ENCODE data around the gene DMRTA1.
"Not testable (repeated sequence)": the region's sequence is repeated elsewhere in the genome, so short reads cannot be mapped to it uniquely, and the experiment has no call there.

The DMRTA1 gene

DNA sequence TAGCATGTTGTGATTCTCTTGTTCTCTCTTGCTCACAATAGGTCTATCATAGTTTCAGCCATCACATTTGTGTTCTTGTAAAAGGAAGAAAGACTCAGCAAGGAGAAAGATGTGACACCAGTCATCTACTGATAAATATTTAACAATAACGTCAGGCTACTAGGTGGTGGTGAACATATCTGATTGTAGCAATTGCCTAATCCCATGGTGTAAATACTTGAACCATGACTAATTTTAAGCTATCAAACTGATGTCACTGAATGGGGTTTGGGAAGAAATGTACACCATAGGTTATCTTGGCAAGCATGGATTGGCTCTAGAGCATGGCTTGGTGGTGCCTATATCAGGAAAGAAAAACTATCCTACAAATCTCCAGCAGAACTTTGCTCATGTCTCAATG, 16.6 kb downstream of the DMRTA1 start:
- no peak for DNase-seq

DNA sequence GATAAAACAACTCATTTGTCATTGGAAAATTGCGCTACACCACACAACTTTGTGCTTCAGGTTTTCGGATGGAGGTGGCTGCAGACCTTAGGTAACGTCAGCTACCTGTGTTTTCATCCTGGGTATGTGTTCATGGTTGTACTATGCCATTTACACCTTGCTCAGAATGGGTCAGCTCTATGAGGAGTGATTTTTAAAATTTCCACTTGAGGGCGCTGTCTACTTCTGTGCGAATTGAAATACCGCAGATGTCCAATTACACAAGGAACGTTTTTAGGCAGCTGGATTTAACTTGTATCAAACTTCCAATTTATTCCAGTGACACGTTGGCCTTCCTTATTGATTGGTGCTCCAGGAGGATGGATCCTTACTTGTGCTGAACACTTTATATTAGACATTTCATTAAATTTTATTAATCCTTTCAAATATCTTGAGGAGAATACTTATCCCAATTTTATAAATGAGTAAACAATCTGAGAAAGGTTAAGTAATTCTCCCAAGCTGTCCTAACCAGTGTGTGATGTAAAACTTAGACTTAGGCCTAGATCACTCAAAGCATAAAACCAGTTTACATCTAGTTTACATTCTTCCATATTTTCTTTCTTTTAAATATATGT, 23.4 kb downstream of the DMRTA1 start:
- no peak for DNase-seq

DNA sequence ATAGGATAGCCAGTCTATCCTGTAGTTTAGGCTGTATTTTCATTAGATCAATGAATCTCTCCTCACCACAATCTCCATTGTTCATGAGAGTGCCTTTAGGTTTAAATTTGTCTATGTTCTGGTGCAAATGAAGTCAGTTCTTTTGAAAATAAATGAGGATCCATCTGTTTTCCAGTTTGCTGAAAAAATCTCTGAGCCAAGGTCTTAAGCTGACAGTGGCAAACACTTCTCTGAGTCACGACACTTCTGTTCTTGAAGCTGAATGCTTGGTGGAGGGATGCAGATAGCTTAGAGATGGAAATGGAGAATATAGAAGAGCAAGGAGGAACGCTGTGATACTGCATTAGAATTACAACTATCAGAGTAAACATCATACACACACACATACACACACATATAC, 34.9 kb downstream of the DMRTA1 start:
- no peak for DNase-seq

DNA sequence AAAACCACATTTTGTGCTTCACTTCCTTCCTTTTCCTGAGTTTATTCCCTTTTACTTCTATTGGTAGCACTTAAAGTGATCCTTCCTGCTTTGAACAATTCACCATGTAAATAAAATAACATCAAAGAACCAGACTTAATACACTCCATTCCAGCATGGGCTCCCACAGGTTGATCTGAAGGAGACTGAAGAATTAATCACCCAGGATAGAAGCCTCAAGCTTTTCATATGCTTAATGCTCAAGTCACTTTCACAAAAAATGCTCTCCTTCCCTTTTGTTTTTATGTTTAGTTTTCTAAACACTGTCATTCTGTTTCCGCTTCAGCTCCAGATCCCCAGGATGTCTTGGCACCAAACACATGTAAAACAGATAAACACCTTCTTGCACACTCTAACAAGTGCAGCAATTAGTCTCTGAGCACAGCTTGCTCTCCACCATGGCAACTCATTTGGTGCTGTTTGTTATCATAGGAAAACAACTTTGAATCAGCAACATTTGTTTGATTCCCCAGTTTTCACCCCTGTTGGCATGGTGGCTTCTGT, 37.0 kb downstream of the DMRTA1 start:
- no peak for DNase-seq

DNA sequence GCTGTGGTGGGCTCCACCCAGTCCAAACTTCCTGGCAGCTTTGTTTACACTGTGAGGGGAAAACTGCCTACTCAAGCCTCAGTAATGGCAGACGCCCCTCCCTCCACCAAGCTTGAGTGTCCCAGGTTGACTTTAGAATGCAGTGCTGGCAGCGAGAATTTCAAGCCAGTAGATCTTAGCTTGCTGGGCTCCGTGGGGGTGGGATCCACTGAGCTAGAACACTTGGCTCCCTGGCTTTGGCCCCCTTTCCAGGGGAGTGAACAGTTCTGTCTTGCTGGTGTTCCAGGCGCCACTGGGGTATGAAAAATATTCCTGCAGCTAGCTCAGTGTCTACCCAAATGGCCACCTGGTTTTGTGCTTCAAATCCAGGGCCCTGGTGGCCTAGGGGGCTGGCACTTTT, 49.6 kb downstream of the DMRTA1 start:
- DNase-seq: not testable (repeated sequence)
